Forelimb muscle (tissue), 1 donor: ENCODE data around the gene ZNF628. TPM values are rescaled to one million over a fixed set of nuclear protein-coding genes. Genes with fewer than 3 reads are reported as not detected.
"Not testable (repeated sequence)": the region's sequence is repeated elsewhere in the genome, so short reads cannot be mapped to it uniquely, and the experiment has no call there.

ENCODE experiments used
- DNase-seq: peaks from one replicate; pipeline ENCODE4 v3.0.0-alpha.2; 2013; ENCODE audit warnings: low read depth
- polyA plus RNA-seq: library from polyadenylated mRNA; unstranded; fragments of 120-200 nt; gene quantifications from one replicate; pipeline ENCODE4 v1.2.1, GENCODE V29; 2013; ENCODE audit not compliant: insufficient read length

Gene ZNF628
- 4.1 TPM for polyA plus RNA-seq

GRCh38 chr19:55476100-55476775, at the start of gene ZNF628:
Gene ZNF628 (plus strand): TSS chr19:55476617. CDS start chr19:55479911, 3,294 bp downstream.
- DNase-seq, result peak; percentile 96

- no peak for DNase-seq
These were observed 45.2 kb upstream of the ZNF628 start for GRCh38 chr19:55431183-55431582.

DNA sequence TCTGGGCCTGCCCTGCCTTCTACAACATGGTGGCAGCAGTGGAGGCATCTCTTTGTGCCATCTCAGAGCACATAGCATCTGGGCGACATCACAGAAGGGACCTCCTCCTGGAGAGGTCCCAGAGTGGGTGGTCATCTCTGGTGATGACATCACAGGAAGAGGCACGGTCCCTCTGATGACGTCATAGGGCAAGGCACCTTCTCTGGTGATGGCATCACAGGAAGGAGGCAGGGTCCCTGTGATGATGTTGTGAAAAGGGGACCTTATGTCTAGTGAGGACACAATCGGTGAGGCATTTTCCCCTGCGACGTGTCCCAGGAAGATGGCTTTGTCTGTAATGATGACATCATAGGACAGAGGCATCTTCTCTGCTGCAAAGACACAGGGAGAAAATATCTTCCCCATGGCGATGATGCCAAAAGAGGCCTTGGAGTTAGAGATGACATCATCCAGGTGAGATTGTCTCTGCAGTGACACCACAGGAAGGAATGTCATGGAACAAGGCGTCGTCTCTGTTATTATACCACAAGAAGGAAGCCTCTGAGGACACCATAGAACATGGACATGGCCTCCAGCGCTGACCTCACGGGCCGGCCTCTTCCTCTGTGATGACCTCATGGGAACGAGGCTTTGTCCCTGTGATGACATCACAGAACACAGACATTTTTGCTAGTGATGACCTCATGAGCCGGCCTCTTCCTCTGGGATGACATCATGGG, 44.0 kb upstream of the ZNF628 start:
- no peak for DNase-seq

GRCh38 chr19:55433292-55433691, 43.1 kb upstream of the ZNF628 start:
- DNase-seq, result no peak

DNA sequence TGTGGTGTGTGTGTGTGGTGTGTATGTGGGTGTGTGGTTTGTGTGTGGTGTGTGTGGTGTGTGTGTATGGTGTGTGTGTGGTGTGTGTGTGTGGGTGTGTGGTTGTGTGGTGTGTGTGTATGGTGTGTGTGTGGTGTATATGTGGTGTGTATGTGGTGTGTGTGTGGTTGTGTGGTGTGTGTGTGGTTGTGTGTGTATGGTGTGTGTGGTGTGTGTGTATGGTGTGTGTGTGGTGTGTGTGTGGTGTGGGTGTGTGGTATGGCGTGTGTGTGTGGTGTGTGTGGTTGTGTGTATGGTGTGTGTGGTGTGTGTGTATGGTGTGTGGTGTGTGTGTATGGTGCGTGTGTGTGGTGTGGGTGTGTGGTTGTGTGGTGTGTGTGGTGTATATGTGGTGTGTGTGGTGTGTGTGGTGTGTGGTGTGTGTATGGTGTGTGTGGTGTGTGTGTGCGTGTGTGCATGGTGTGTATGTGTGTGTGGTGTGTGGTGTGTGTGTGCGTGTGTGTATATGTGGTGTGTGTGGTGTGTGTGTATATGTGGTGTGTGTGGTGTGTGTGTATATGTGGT, 42.0 kb upstream of the ZNF628 start:
- DNase-seq, result no peak

GRCh38 chr19:55435020-55435419, 41.4 kb upstream of the ZNF628 start:
- no peak for DNase-seq

GRCh38 chr19:55436847-55437246, 39.6 kb upstream of the ZNF628 start:
- DNase-seq, result no peak

DNA sequence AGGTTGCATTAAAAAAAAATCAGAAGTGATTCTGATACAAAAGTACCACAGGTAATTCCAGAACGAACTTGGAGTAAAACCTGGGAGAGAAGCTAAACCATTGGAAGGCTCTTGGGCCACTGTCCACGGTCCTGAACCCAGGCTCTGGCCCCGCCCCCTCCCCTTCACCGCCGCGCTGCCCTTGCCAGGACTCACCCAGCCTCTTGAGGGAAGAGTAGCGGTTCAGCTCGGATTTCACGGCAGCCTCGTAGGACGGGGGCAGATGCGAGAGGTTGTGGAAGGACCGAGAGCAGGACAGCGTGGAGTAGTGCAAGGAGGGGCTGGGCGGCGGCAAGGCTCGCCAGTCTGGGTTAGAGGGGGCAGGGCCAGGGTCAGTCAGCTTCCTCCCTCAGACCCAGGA, 39.0 kb upstream of the ZNF628 start:
- DNase-seq, result no peak

DNA sequence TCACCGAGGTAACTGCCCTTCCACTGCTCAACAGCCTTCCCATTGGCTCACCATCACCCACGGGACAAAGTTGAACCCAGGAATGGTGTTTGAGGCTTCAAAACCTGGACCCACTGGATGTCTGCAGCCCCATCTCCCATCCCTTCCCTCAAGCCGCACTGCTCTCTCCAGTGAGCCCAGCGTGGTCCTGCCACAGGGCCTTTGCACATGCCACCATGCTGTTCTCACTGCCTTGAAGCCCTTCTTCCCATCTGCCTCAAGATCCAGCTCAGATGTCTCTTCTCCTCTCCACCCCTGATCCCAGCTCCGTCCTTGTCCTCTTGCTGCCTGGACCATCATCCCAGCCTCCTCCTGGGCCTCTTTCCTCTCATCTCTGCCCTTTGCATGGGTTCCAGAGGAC, 37.4 kb upstream of the ZNF628 start:
- no peak for DNase-seq

DNA sequence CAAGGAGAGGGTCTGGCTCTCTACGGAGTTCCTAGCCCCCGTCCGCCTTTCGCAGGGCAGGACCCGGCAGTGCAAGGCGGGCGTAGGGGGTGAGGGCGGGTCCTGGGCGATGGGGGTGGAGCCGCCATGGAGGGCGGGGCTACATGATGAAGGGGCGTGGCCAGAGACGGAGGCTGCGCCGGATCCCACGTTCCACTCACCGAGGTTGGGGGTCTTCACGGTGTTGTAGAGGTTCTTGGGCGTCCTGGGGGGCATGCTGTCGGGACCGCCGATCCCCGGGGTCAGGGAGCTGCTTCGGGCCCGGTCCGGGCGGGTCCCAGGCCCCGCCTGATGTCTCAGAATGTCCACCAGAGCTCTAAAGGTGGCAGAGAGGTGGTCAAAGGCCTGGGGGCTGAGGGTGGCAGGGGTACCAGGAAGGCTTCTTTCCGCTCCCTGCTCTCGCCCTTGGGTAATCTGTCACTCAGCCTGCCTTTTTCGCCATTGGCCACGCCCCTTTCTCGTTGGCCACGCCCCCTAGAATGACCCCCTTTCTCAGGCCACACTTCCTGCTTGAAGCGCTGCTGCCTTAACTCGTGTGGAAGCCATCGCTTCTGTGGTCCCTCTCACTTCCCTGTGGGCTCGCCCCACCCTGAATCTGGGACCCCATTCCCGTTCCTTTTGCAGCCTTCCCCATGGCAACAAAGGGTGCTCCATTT, 35.9 kb upstream of the ZNF628 start:
- DNase-seq, result no peak

DNA sequence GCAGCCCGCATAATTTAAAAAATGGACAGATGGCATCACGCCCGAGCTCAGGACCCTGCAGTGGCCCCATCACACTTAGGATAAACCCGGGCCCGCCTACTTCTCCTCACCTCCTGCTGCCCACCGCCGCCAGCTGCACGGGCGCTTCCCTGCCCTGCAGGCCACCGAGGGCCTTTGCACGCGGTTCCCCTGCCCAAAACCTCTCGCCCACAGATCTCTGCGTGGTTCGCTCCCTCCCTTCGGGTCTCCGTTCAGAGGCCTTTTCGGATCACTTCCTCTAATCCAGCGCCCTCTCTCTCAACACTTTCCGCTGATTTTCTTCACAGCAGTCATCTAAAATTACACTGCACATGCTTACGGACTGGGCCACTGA, 35.1 kb upstream of the ZNF628 start:
- no peak for DNase-seq

GRCh38 chr19:55441692-55442321, 34.6 kb upstream of the ZNF628 start:
- DNase-seq, result no peak

GRCh38 chr19:55442372-55442961, 34.0 kb upstream of the ZNF628 start:
- no peak for DNase-seq

DNA sequence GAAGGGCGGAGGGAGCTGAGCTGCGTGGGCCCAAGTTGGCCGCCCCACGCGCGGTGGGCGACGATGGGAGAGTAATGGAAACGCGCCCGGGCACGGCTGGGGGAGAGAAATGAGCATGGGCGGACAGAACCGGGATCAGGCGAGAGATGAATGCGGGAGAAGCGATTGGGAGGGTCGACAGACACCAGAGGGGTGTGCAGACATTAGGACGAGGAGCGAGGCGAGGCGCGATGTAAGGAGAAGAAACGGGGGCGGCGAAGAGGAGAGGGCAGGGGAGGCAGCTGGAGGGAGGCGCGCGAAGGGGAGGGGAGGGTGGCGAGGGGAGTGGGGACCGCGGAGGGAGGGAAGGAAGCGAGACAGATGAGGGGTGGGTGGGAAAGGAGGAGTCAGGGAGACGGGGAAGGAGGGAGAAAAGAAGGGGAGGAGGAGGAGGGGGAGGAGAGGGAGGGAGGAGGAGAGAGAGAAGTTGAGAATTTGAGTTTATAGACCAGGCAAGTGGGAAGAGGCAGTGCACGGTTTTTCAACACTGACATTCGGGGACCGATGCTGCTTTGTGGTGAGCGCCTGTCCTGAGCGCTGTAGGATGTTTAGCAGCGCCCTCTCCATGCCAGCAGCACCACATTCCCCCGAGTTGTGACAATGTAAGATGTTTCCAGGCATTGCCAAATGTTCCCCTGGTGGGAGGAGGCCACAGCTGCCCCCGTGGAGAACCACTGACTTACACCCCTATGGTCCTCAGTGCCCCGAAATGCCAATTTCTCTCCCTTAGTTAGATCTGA, 33.2 kb upstream of the ZNF628 start, which contains the start of gene SHISA7:
TSS of gene SHISA7 (minus strand) at position 256 of the 779 bp plus-strand sequence. CDS start 437 bp downstream, outside the sequence.
- no peak for DNase-seq

GRCh38 chr19:55443824-55444480, 32.5 kb upstream of the ZNF628 start:
- no peak for DNase-seq

DNA sequence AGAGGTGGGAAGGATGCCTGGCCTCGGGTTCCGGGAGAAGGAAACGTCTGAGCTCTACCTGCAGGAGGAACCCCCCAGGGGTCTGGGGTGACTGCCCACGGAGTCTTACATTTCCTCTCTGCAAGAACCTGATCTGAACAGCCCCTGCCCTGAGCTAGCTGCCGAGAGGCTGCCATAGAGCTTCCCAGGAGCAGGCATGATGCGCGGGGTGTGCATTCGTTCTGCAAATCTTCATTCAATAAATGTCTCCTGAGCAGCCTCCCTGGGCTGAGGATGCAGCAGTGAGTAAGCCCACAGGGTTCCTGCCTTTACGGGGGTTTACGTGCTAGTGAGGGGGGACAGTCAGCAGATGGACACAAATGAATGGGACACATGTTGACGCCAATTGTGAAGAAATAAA, 31.8 kb upstream of the ZNF628 start:
- DNase-seq, result no peak

- no peak for DNase-seq
These were observed 30.4 kb upstream of the ZNF628 start for GRCh38 chr19:55446060-55446459.

DNA sequence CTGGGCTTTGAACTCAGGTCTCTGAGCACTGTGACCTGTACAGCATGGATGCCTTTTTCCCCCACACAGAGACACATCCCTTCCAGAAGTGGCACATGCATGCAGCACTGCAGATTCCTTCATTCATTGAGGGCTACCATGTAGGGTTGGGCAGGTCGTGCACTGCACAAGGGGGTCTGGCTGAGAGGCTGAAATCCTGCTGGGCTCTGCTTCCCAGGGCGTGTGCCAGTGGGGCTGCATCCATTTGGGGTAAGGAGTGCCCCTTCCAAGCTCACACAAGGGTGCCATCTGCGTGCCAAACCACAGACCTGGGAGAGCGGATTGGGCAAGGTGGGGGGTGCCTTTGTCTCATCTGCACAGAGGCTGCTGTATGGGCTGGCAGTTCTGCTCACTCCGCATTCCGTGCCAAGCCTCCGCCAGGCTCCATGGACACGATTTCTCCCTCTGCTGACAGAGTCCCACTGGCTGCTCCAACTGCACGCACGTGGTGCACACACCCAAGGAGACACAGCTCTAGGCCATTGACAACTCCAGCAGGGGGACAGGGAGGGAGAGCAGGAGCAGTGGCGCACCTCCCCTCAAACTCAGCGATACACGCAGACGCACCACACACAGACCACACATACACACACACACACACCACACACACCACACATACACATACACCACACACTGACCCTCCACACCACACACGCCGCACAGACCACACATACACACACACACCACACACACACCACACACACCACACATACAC, 28.8 kb upstream of the ZNF628 start:
- no peak for DNase-seq

- DNase-seq, result not testable (repeated sequence)
These were observed 28.3 kb upstream of the ZNF628 start for GRCh38 chr19:55448175-55448490.

GRCh38 chr19:55449469-55449868, 26.9 kb upstream of the ZNF628 start:
- no peak for DNase-seq
